CD4-positive, alpha-beta T cell treated with Interleukin-2 at 100 ng/mL for 4 hours (primary cell): ENCODE results near the gene ATP11A.
"Not testable (repeated sequence)": the region's sequence is repeated elsewhere in the genome, so short reads cannot be mapped to it uniquely, and the experiment has no call there.

Source experiments
- DNase-seq: peaks from one replicate; pipeline ENCODE4 v3.0.0-alpha.2; 2020; ENCODE audit warnings: low spot score

ATP11A gene

GRCh38 chr13:112865478-112865877 is 175.6 kb downstream of the ATP11A start:
- DNase-seq: not testable (repeated sequence)

GRCh38 chr13:112867301-112867711 is 177.5 kb downstream of the ATP11A start:
- no peak for DNase-seq

- no peak for DNase-seq
These were observed 178.5 kb downstream of the ATP11A start for GRCh38 chr13:112868308-112868707.

GRCh38 chr13:112869202-112870050 is 179.6 kb downstream of the ATP11A start:
- DNase-seq: no peak

GRCh38 chr13:112870051-112870331 is 180.2 kb downstream of the ATP11A start:
- no peak for DNase-seq

GRCh38 chr13:112870737-112871287 is 181.0 kb downstream of the ATP11A start:
- DNase-seq: no peak

- no peak for DNase-seq
These were observed 181.9 kb downstream of the ATP11A start for GRCh38 chr13:112871742-112872141.

GRCh38 chr13:112872657-112873631 is 183.1 kb downstream of the ATP11A start:
- DNase-seq: peak; percentile 3

- peak; percentile 33 for DNase-seq
These were observed 184.3 kb downstream of the ATP11A start for GRCh38 chr13:112873851-112874750.

- DNase-seq: no peak
These were observed 185.0 kb downstream of the ATP11A start for GRCh38 chr13:112874751-112875300.

- no peak for DNase-seq
These were observed 185.8 kb downstream of the ATP11A start for GRCh38 chr13:112875627-112876026.

GRCh38 chr13:112876305-112877000 is 186.6 kb downstream of the ATP11A start:
- no peak for DNase-seq

GRCh38 chr13:112877066-112877465 is 187.2 kb downstream of the ATP11A start:
- no peak for DNase-seq

GRCh38 chr13:112877539-112877938 is 187.7 kb downstream of the ATP11A start:
- DNase-seq: no peak

GRCh38 chr13:112877976-112878955 is 188.4 kb downstream of the ATP11A start:
- DNase-seq: no peak

GRCh38 chr13:112879283-112879833 is 189.5 kb downstream of the ATP11A start:
- DNase-seq: no peak

GRCh38 chr13:112880221-112880641 is 190.4 kb downstream of the ATP11A start:
- DNase-seq: no peak

GRCh38 chr13:112880976-112881540 is 191.2 kb downstream of the ATP11A start:
- no peak for DNase-seq
